Esophagus squamous epithelium (tissue), 5 donors: ENCODE measurements around the gene ANXA9. TPM values are rescaled to one million over a fixed set of nuclear protein-coding genes. Genes with fewer than 3 reads are reported as not detected.

ENCODE experiments used
- DNase-seq: peaks from one replicate; lab custom pipeline; 2025; lab: John Stamatoyannopoulos, UW
- H3K27ac ChIP-seq, 4 donors: fragments of 200-600 bp; sonication (generic); one replicate each; pipeline ENCODE4 v1.5.1; 2016 to 2019; ENCODE audit warnings: mild to moderate bottlenecking in 1 of 4
- H3K27me3 ChIP-seq, 4 donors: fragments of 200-600 bp; sonication (generic); 1 replicate in 3 of 4; 2 replicates in 1 of 4; pipeline versions ENCODE4 v1.5.1 to v1.6.0; 2017 to 2021; ENCODE audit warnings: antibody characterized with exemption in 1 of 4
- H3K36me3 ChIP-seq, 3 donors: fragments of 200-600 bp; sonication (generic); one replicate each; pipeline ENCODE4 v1.5.1; 2016 to 2019
- H3K4me1 ChIP-seq, 3 donors: fragments of 200-600 bp; sonication (generic); one replicate each; pipeline ENCODE4 v1.5.1; 2017 to 2019
- H3K4me3 ChIP-seq, 4 donors: fragments of 200-600 bp; sonication (generic); 1 replicate in 3 of 4; 2 replicates in 1 of 4; pipeline ENCODE4 v1.5.1; 2016 to 2019; ENCODE audit warnings: mild to moderate bottlenecking in 2 of 4, moderate library complexity in 1 of 4
- H3K9me3 ChIP-seq, 3 donors: fragments of 200-600 bp; sonication (generic); one replicate each; pipeline ENCODE4 v1.5.1; 2016 to 2019
- POLR2A ChIP-seq, 4 donors: fragments of 450-650 bp; IDR thresholded peaks; one replicate each; pipeline ENCODE4 v1.6.1; 2017; ENCODE audit warnings: antibody characterized with exemption in 4 of 4, mild to moderate bottlenecking in 4 of 4, moderate library complexity in 3 of 4
- WGBS, 2 donors: methylation state at CpG; one replicate each; pipeline ENCODE4 v1.1.5; 2018; 5-methylcytosine and 5-hydroxymethylcytosine counted together
- intact Hi-C: fragments of 100-400 bp; cut with DNase I; formaldehyde crosslinking; loops from one replicate; pipeline ENCODE4 v1.15.0; 2022
- total RNA-seq, 4 donors: library from RNA; depleted of rRNA; stranded (reverse); fragments of >200 nt; gene quantifications; one replicate each; pipeline ENCODE4 v1.1.0, GENCODE V29; 2016
- TF ChIP-seq, protein P1 (sequence below), 6 experiments: fragments of 450-650 bp in 4 of 6; fragments of 200-600 bp in 2 of 6; sonication (generic) in 2 of 6; IDR thresholded peaks; one replicate each; pipeline ENCODE4 v1.5.1; 2016 to 2019; ENCODE audit warnings: antibody characterized with exemption in 6 of 6, mild to moderate bottlenecking in 4 of 6, moderate library complexity in 4 of 6
- donor health status: DM: yes; HTN: yes; CAD: no.

The ANXA9 gene
- total RNA-seq, 4 donors from 2014 or later, result 1.2 to 7.8 (median 4.4) TPM

DNA sequence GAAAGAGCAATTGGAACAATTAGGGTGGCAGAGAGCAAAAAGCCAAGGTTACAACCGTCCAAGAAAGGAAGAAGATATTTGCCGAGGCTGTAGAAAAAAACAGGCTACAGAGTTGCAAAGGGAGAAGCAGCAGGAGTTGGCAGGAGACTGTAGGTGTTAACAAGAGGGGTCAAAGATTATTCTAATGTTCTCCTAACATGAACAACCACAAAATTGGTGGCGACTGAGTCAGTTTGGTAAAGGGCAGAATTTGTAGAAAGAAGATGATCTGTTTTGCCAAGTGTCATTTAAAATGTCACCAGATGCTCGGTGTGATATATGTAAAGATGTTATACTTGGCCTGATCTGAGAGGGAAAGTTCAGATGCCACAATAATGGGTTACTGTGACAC is 25.8 kb downstream of the ANXA9 start:
- H3K27me3 ChIP-seq, result no peaks in the 10 kb centered on the region
- peaks cover 46 to 92% (median 51%) of the 10 kb centered on the region in 3 donors for H3K4me1 ChIP-seq
- intact Hi-C loops, result no loop called here
- 7 to 12% methylated on average over 4 of the region's 4 CpGs for WGBS, 2 donors
- TF ChIP-seq POLR2A (IDR thresholded peaks at IDR 0.05), result no peak
- TF ChIP-seq, protein P1, sequence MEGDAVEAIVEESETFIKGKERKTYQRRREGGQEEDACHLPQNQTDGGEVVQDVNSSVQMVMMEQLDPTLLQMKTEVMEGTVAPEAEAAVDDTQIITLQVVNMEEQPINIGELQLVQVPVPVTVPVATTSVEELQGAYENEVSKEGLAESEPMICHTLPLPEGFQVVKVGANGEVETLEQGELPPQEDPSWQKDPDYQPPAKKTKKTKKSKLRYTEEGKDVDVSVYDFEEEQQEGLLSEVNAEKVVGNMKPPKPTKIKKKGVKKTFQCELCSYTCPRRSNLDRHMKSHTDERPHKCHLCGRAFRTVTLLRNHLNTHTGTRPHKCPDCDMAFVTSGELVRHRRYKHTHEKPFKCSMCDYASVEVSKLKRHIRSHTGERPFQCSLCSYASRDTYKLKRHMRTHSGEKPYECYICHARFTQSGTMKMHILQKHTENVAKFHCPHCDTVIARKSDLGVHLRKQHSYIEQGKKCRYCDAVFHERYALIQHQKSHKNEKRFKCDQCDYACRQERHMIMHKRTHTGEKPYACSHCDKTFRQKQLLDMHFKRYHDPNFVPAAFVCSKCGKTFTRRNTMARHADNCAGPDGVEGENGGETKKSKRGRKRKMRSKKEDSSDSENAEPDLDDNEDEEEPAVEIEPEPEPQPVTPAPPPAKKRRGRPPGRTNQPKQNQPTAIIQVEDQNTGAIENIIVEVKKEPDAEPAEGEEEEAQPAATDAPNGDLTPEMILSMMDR (IDR thresholded peaks at IDR 0.05), result no peak
- peak overlapping the region; percentile 88 to 95 (median 92) for H3K27ac ChIP-seq
- no peaks in the 10 kb centered on the region for H3K9me3 ChIP-seq
- no peak for DNase-seq
- peak overlapping the region in 3 of 4 donors; percentile 59 to 86 (median 85) for H3K4me3 ChIP-seq
- peaks cover 0 to 12% (median 0%) of the 10 kb centered on the region in 3 donors for H3K36me3 ChIP-seq

DNA sequence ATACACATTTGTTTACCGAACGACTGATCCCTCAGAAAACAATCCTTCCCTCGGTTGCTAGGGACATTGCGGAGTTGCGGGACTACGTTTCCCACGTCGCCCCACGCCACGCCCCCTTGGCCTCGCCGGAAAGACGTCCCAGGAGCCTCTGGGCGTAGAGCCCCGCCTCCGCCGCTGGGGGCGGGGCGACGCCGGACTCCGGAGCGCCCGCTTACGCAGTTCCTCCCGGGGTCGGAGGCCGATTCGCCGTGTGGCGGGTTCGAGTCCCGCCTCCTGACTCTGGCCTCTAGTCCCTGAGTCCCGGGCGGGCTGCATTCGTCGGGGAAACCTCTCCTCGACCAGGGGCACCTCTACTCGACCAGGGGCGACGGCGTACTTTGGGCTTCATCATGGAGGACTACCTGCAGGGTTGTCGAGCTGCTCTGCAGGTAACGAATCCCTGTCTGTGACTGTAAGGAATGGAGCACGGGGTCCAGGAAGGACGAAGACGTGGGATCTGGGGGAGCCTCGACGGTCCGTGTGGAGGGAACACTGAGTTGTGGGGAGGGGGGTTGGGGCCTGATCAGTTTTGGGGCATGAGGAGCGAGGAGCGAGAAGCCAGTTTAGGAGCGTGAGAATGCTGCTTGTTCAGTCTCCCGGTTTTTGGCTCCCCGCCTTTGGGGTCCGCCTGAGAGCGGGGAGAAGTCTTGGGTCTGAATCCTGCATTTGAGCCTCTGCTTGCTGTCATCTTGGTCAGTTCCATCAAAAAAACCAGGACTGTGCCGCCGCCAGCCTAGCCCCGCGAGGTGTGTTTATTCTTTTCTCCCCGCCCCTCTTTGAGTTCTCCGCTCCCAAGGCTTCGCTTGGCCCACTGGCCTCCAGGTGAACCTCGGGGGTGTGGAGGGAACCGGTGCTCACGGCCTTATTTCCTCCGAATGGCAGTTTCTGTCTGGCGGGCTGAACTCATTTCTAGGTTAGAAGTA is 26.4 kb downstream of the ANXA9 start, which contains the start of gene PRUNE1:
Gene PRUNE1 (plus strand): TSS at position 206 of the 962 bp plus-strand sequence. CDS start 184 bp downstream, at position 390.
- no peaks in the 10 kb centered on the region for H3K27me3 ChIP-seq
- peak in 2 of 4 donors; percentile 46 to 71 for TF ChIP-seq POLR2A (IDR thresholded peaks at IDR 0.05)
- TF ChIP-seq, protein P1 (IDR thresholded peaks at IDR 0.05), result peak in 4 of 6 experiments; percentile 10 to 43 (median 40)
- H3K9me3 ChIP-seq, result no peaks in the 10 kb centered on the region
- peak within 1 kb of the TSS; percentile 62 to 86 (median 76) for H3K4me3 ChIP-seq
- DNase-seq, result peak; percentile 64
- H3K36me3 ChIP-seq, result peaks cover 0 to 16% (median 0%) of the 10 kb centered on the region in 3 donors
- H3K27ac ChIP-seq, result peak within 1 kb of the TSS; percentile 88 to 95 (median 92)
- peaks cover 40 to 90% (median 45%) of the 10 kb centered on the region in 3 donors for H3K4me1 ChIP-seq
- intact Hi-C loops, result no loop called here
- 0 to 1% methylated on average over 25 to 40 of the region's 69 CpGs for WGBS, 2 donors

DNA sequence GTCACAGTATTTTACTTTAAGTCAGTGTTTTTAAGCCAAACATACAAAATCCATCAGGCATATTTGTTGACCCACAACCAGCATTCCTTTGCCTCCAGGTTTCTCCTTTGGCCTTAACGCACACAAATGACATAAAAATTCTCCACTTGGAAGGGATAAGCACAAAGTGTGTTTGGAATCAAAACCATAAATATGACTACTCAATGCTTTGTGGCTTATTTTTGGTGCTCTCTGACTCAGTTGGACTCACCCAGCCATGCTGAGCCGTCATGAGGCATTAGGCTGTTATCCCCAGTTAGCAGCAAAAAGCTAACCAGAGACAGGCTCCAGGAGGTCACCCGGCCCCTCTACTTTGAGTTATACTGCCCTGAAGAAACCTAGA is 27.1 kb downstream of the ANXA9 start:
- Histone ChIP-seq H3K9me3 (no peaks in the 10 kb centered on the region), H3K4me1 (peaks cover 33 to 83% (median 38%) of the 10 kb centered on the region in 3 donors), H3K27ac (peak overlapping the region; percentile 88 to 95 (median 92)), H3K36me3 (peaks cover 0 to 21% (median 0%) of the 10 kb centered on the region in 3 donors), H3K4me3 (peak overlapping the region; percentile 59 to 86 (median 76)), H3K27me3 (no peaks in the 10 kb centered on the region)
- 34 to 49% methylated on average over 3 of the region's 3 CpGs for WGBS, 2 donors
- no peak for TF ChIP-seq POLR2A (IDR thresholded peaks at IDR 0.05)
- TF ChIP-seq, protein P1 (IDR thresholded peaks at IDR 0.05), result no peak
- DNase-seq, result no peak
- intact Hi-C loops, result no loop called here

DNA sequence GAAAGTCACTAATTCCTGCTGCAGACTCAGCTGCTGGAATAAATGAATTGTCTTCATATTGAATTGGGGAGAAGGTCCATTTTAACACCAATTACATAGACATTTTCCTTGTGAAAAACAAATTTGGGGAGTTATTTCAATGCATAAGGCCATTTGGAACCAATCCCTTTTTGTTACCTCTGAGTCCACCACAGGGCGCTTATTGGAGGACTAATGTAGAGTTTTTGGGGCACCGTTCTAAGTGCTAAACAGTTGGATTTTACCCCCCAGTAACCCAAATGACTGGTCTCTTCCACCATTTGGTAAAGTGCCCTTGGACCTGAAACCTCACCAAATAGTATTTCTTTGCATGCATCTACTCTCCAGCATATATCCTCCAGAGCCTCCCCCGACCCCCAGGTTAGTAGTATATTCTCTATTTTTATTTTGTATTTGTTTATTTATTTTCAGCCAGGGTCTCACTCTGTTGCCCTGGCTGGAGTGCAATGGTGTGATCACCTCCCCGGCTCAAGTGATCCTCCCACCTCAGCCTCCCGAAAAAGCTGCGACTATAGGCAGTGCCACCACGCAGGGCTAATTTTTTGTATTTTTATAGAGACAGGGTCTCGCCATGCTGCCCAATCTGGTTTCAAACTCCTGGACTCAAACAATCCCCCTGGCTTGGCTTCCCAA is 27.7 kb downstream of the ANXA9 start:
- H3K27ac ChIP-seq, result peak overlapping the region in 3 of 4 donors; percentile 88 to 95 (median 93)
- H3K9me3 ChIP-seq, result no peaks in the 10 kb centered on the region
- intact Hi-C loops, result no loop called here
- 93 to 94% methylated on average over 8 of the region's 8 CpGs for WGBS, 2 donors
- peaks cover 0 to 21% (median 0%) of the 10 kb centered on the region in 3 donors for H3K36me3 ChIP-seq
- no peak overlapping the region for H3K4me3 ChIP-seq
- peaks cover 32 to 77% (median 32%) of the 10 kb centered on the region in 3 donors for H3K4me1 ChIP-seq
- TF ChIP-seq, protein P1 (IDR thresholded peaks at IDR 0.05), result no peak
- no peak for TF ChIP-seq POLR2A (IDR thresholded peaks at IDR 0.05)
- H3K27me3 ChIP-seq, result no peaks in the 10 kb centered on the region
- no peak for DNase-seq
